Neuronal stem cell (in vitro differentiated cells): ENCODE data around the gene MKLN1.

Experiments
- DNase-seq: peaks from one replicate; pipeline ENCODE4 v3.0.0-alpha.2; 2013; ENCODE audit warnings: low spot score
- H2AFZ ChIP-seq: one replicate; pipeline ENCODE4 v1.6.1; 2013; ENCODE audit warnings: mild to moderate bottlenecking, low read length, inconsistent platforms
- H2AK5ac ChIP-seq: 2 replicates; pipeline ENCODE4 v1.6.1; 2013; ENCODE audit warnings: low read depth, mild to moderate bottlenecking, inconsistent platforms, low read length, moderate library complexity, mixed read lengths
- H2BK120ac ChIP-seq: 2 replicates; pipeline ENCODE4 v1.6.1; 2013; ENCODE audit warnings: low read depth, mild to moderate bottlenecking, inconsistent platforms, low read length, moderate library complexity, mixed read lengths
- H2BK12ac ChIP-seq: one replicate; pipeline ENCODE4 v1.6.1; 2013; ENCODE audit warnings: low read length, inconsistent platforms
- H2BK15ac ChIP-seq: 2 replicates; pipeline ENCODE4 v1.6.1; 2013; ENCODE audit warnings: mild to moderate bottlenecking, low read length, inconsistent platforms, mixed read lengths
- H2BK5ac ChIP-seq: one replicate; pipeline ENCODE4 v1.6.1; 2013; ENCODE audit warnings: inconsistent platforms, mild to moderate bottlenecking, low read length, moderate library complexity
- H3K14ac ChIP-seq: one replicate; pipeline ENCODE4 v1.6.1; 2013; ENCODE audit warnings: low read length, inconsistent platforms
- H3K18ac ChIP-seq: 2 replicates; pipeline ENCODE4 v1.6.1; 2013; ENCODE audit warnings: low read length, inconsistent platforms
- H3K23ac ChIP-seq: 2 replicates; pipeline ENCODE4 v1.6.1; 2013; ENCODE audit warnings: low read depth, mild to moderate bottlenecking, mixed read lengths, low read length, inconsistent platforms; ENCODE audit not compliant: poor library complexity
- H3K27ac ChIP-seq: replicated peaks from 3 replicates; pipeline ENCODE4 v1.5.1; 2013; ENCODE audit warnings: low read length, inconsistent platforms
- H3K27me3 ChIP-seq, 3 experiments: 2 replicates each; pipeline ENCODE4 v1.6.1; 2013; ENCODE audit warnings: low read length in 3 of 3, mild to moderate bottlenecking in 2 of 3, inconsistent platforms in 1 of 3, low read depth in 1 of 3, mixed read lengths in 1 of 3, moderate library complexity in 1 of 3; ENCODE audit not compliant: control insufficient read depth in 3 of 3, insufficient read depth in 3 of 3
- H3K36me3 ChIP-seq, 2 donors: replicated peaks in 1 of 2; 2 replicates each; pipeline ENCODE4 v1.6.1; 2013; ENCODE audit warnings: low read length in 2 of 2; ENCODE audit not compliant: control insufficient read depth in 2 of 2, insufficient read depth in 2 of 2
- H3K4ac ChIP-seq: 2 replicates; pipeline ENCODE4 v1.6.1; 2013; ENCODE audit warnings: inconsistent platforms, mild to moderate bottlenecking, low read length, moderate library complexity
- H3K4me1 ChIP-seq, 2 donors: 1 replicate in 1 of 2; 2 replicates in 1 of 2; pipeline ENCODE4 v1.6.1; 2013; ENCODE audit warnings: low read length in 2 of 2, low read depth in 1 of 2; ENCODE audit not compliant: control insufficient read depth in 2 of 2, insufficient read depth in 1 of 2
- H3K4me2 ChIP-seq: one replicate; pipeline ENCODE4 v1.6.1; 2013; ENCODE audit warnings: mild to moderate bottlenecking, low read length, inconsistent platforms; ENCODE audit not compliant: insufficient read depth, poor library complexity, severe bottlenecking
- H3K4me3 ChIP-seq, 2 donors: 2 replicates each; pipeline ENCODE4 v1.5.1; 2013; ENCODE audit warnings: low read length in 2 of 2, mild to moderate bottlenecking in 2 of 2, inconsistent platforms in 1 of 2, moderate library complexity in 1 of 2
- H3K79me1 ChIP-seq: one replicate; pipeline ENCODE4 v1.6.1; 2013; ENCODE audit warnings: low read depth, mild to moderate bottlenecking, inconsistent platforms, low read length, moderate library complexity
- H3K9ac ChIP-seq: one replicate; pipeline ENCODE4 v1.6.1; 2013; ENCODE audit warnings: mild to moderate bottlenecking, low read depth, low read length, inconsistent platforms; ENCODE audit not compliant: poor library complexity
- H3K9me3 ChIP-seq, 2 donors: replicated peaks in 1 of 2; 2 replicates each; pipeline versions ENCODE3 to v1.6.1; 2013; ENCODE audit warnings: low read length in 2 of 2, mild to moderate bottlenecking in 2 of 2, inconsistent platforms in 1 of 2, low read depth in 1 of 2, mixed read lengths in 1 of 2, moderate library complexity in 1 of 2; ENCODE audit not compliant: control insufficient read depth in 2 of 2, insufficient read depth in 1 of 2
- H4K8ac ChIP-seq: one replicate; pipeline ENCODE4 v1.6.1; 2013; ENCODE audit warnings: low read depth, mild to moderate bottlenecking, inconsistent platforms, low read length, moderate library complexity
- H4K91ac ChIP-seq: one replicate; pipeline ENCODE4 v1.6.1; 2013; ENCODE audit warnings: low read length, low read depth, mild to moderate bottlenecking, inconsistent platforms; ENCODE audit not compliant: poor library complexity
- WGBS, 2 donors: extraction: QIAGEN DNeasy Blood & Tissue Kit; methylation state at CpG; one replicate each; pipeline ENCODE4 v1.1.7; 2013; ENCODE audit warnings: missing lambda C conversion rate in 2 of 2, mixed read lengths in 1 of 2; ENCODE audit not compliant: insufficient read length in 2 of 2, insufficient replicate concordance in 1 of 2; ENCODE audit errors: extremely low coverage in 2 of 2; 5-methylcytosine and 5-hydroxymethylcytosine counted together

MKLN1 gene

GRCh38 chr7:131540491-131541162, 213.0 kb downstream of the MKLN1 start:
- Histone ChIP-seq H3K27ac (no peak overlapping the region), H2AFZ (no peak overlapping the region), H3K9me3 (no peaks in the 10 kb centered on the region), H3K27me3 (no peaks in the 10 kb centered on the region), H3K14ac (no peak overlapping the region), H3K4me2 (no peak overlapping the region), H3K23ac (peak overlapping the region; percentile 11), H3K4ac (no peak overlapping the region), H2BK5ac (no peak overlapping the region), H3K4me3 (no peak overlapping the region), H4K8ac (peak overlapping the region; percentile 70), H3K36me3 (peaks cover 0 to 53% of the 10 kb centered on the region in 2 donors), H3K18ac (peak overlapping the region; percentile 36), H2BK15ac (no peak overlapping the region), H4K91ac (no peak overlapping the region), H2AK5ac (no peak overlapping the region), H3K9ac (no peak overlapping the region), H2BK120ac (no peak overlapping the region), H3K79me1 (peaks cover 2% of the 10 kb centered on the region), H3K4me1 (peaks cover 11 to 14% of the 10 kb centered on the region in 2 donors), H2BK12ac (no peak overlapping the region)
- whole genome bisulfite sequencing, 2 donors: no CpG with 5 or more reads among the region's 18 CpGs
- DNase-seq: no peak

GRCh38 chr7:131543298-131543697, 215.6 kb downstream of the MKLN1 start:
- Histone ChIP-seq H3K23ac (no peak overlapping the region), H2BK5ac (no peak overlapping the region), H3K36me3 (peaks cover 3 to 56% of the 10 kb centered on the region in 2 donors), H4K8ac (no peak overlapping the region), H3K27ac (no peak overlapping the region), H2BK12ac (no peak overlapping the region), H3K14ac (no peak overlapping the region), H2AFZ (no peak overlapping the region), H3K27me3 (no peaks in the 10 kb centered on the region), H3K9me3 (no peaks in the 10 kb centered on the region), H2AK5ac (no peak overlapping the region), H2BK15ac (no peak overlapping the region), H2BK120ac (no peak overlapping the region), H3K4me3 (no peak overlapping the region), H3K4me2 (no peak overlapping the region), H3K9ac (no peak overlapping the region), H4K91ac (no peak overlapping the region), H3K4ac (no peak overlapping the region), H3K79me1 (peaks cover 2% of the 10 kb centered on the region), H3K4me1 (peaks cover 15 to 16% of the 10 kb centered on the region in 2 donors), H3K18ac (no peak overlapping the region)
- no CpG with 5 or more reads among the region's 5 CpGs for WGBS, 2 donors
- no peak for DNase-seq

DNA sequence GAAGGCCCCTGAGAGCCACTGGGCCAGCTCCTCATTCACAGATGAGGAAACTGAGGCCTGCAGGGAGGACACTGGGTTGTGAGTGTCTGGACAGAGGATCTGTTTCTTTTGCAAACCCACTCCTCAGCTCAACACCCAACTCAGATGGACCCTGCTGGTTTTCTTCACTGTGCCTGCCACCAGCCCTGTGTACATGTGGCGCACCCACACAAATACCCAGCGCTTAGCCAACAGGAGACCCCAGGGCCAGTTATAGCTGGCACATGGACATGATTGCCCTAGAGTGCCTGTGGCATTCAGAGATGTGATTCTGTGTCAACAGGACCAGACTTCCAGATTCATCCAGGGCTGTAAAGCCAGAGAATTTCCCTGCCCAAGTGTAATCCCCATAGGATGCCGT, 216.3 kb downstream of the MKLN1 start:
- no peak overlapping the region for H4K8ac ChIP-seq
- H3K4me1 ChIP-seq: peaks cover 8 to 16% of the 10 kb centered on the region in 2 donors
- H3K36me3 ChIP-seq: peaks cover 3 to 53% of the 10 kb centered on the region in 2 donors
- H3K14ac ChIP-seq: no peak overlapping the region
- no peak overlapping the region for H3K18ac ChIP-seq
- H2AFZ ChIP-seq: no peak overlapping the region
- H3K4ac ChIP-seq: no peak overlapping the region
- H2AK5ac ChIP-seq: no peak overlapping the region
- no peak overlapping the region for H3K9ac ChIP-seq
- H3K9me3 ChIP-seq: peaks cover under 1 to 6% of the 10 kb centered on the region in 2 donors
- no peak overlapping the region for H2BK120ac ChIP-seq
- H2BK12ac ChIP-seq: no peak overlapping the region
- peaks cover 2% of the 10 kb centered on the region for H3K79me1 ChIP-seq
- no peak overlapping the region for H3K23ac ChIP-seq
- H2BK5ac ChIP-seq: no peak overlapping the region
- H3K4me2 ChIP-seq: no peak overlapping the region
- H3K4me3 ChIP-seq: no peak overlapping the region
- no peak overlapping the region for H4K91ac ChIP-seq
- H3K27me3 ChIP-seq: no peaks in the 10 kb centered on the region
- H2BK15ac ChIP-seq: no peak overlapping the region
- H3K27ac ChIP-seq: no peak overlapping the region
- no peak for DNase-seq
- no CpG with 5 or more reads among the region's 3 CpGs for WGBS, 2 donors

DNA sequence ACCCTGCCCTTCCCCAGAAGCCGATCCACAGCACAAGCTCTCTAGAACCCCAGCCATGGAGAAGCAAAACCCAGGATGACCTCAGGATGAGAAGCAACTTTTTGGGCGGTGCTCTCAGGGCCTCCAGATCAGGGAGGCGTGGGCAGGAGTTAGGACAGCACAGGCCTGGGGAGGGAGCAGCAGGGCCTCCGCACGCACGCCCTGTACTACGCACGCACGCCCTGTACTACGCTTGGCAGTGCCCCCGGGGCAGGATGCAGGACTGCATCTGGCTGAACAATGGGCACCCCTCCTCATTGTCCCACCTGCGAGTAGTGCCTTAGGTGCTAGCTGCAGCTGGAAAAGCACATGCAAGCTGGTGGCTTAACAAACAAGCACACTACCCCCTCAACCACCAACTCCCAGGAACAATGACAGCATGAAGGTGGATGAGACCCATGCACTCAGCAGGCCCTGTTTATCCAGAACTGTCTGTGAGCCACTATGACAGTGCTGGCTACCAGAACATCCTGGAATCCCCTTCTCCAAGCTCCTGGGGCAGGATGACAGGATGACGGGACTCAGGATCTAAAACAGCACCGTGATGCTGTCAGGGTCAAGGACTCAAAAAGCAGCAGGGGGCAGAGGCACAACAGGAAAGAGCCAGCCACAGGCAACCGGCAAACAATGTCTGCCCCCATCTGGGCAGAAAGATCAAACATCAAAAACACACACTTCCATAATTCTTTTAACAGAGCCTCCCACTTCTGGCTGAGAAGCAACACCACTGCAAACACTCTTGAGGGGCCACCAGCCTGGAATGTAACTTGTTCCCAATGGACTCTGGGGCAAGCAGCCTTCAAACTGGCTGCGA, 217.0 kb downstream of the MKLN1 start:
- H4K91ac ChIP-seq: no peak overlapping the region
- peaks cover 3 to 10% of the 10 kb centered on the region in 2 donors for H3K9me3 ChIP-seq
- H3K4ac ChIP-seq: no peak overlapping the region
- no peak for DNase-seq
- no peak overlapping the region for H3K4me3 ChIP-seq
- H2BK120ac ChIP-seq: no peak overlapping the region
- peaks cover 2% of the 10 kb centered on the region for H3K79me1 ChIP-seq
- no peak overlapping the region for H4K8ac ChIP-seq
- WGBS, 2 donors: no CpG with 5 or more reads among the region's 16 CpGs
- H2BK12ac ChIP-seq: no peak overlapping the region
- no peak overlapping the region for H3K18ac ChIP-seq
- no peak overlapping the region for H3K23ac ChIP-seq
- no peak overlapping the region for H3K14ac ChIP-seq
- H3K4me1 ChIP-seq: peaks cover 8 to 16% of the 10 kb centered on the region in 2 donors
- no peak overlapping the region for H3K9ac ChIP-seq
- peak overlapping the region; percentile 26 for H2AK5ac ChIP-seq
- no peak overlapping the region for H2BK15ac ChIP-seq
- H3K27ac ChIP-seq: no peak overlapping the region
- H2BK5ac ChIP-seq: no peak overlapping the region
- H3K36me3 ChIP-seq: peaks cover 5 to 53% of the 10 kb centered on the region in 2 donors
- H3K4me2 ChIP-seq: no peak overlapping the region
- H2AFZ ChIP-seq: no peak overlapping the region
- no peaks in the 10 kb centered on the region for H3K27me3 ChIP-seq
